GM12892 (cell line): ENCODE measurements around the gene SPDYC.

Experiments used
- POLR2A ChIP-seq: IDR thresholded peaks from 2 replicates; pipeline ENCODE4 v1.6.1; 2011; ENCODE audit warnings: low read depth, low read length, control low read depth
- POLR2AphosphoS5 ChIP-seq: IDR thresholded peaks from 2 replicates; pipeline ENCODE4 v1.6.1; 2011; ENCODE audit warnings: low read depth, low read length, control low read depth
- TAF1 ChIP-seq: IDR thresholded peaks from 2 replicates; pipeline ENCODE4 v1.6.1; 2011; ENCODE audit warnings: low read depth, mild to moderate bottlenecking, control low read depth, low read length, borderline replicate concordance

DNA sequence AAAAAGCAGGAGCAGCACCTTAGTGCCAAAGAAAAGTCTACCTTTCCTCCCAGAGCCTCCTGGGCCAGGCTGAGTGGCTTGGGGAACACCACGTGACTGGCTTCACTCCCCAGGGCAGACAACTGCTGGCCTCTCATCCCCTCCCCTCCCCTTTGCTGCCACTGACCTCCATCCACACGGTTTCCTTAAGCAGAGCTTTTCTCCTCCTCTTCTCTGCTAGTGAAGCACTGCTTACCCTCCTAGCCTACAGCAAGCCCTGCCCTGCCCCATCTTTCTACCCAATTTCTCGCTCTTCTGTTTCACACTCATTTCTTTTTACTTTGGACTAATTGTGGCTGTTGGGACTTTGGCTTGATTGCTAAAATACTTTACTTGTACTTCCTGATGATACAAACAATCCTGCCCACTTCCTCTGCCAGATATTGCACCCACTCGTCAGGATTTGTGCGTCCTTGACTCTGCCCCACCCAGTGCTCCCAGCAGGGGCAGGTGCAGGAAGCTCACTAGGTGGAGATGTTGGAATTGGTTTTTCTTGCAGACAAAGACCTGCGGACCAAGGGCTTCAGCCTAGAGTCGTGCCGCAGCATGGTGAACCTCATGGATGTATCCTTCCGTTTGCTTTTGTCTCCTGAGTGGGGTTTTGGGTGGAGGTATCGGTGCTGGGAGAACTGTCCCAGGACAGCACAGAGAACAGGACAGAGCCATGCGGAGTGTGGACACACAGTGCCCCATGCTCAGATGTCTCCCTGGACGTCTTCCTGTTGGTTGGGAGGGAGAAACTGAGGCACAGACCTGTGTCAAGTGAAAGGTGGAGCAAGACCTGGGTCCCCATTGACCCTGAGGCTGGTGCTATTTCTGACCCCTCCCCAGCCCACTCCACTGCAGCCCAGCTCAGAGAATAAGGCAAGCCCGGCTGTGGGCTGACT, 39.0 kb downstream of the SPDYC start:
- TF ChIP-seq POLR2A (no peak), POLR2AphosphoS5 (no peak), TAF1 (no peak)
